Osteocyte (in vitro differentiated cells): ENCODE results near the gene ENAM. TPM values are rescaled to one million over a fixed set of nuclear protein-coding genes. Genes with fewer than 3 reads are reported as not detected.
A peak's percentile ranks its signal among the peaks of the same experiment; 100 is the strongest.
"Not testable (repeated sequence)": the region's sequence is repeated elsewhere in the genome, so short reads cannot be mapped to it uniquely, and the experiment has no call there.

Experiments used
- DNase-seq: peaks from one replicate; pipeline ENCODE4 v3.0.0; 2021; ENCODE audit warnings: mixed read lengths; ENCODE audit not compliant: unreplicated experiment; ENCODE audit errors: extremely low spot score
- H3K27ac Mint-ChIP-seq: one replicate; pipeline ENCODE4 v1.8.0; 2021; ENCODE audit warnings: mild to moderate bottlenecking, mixed read lengths; ENCODE audit not compliant: unreplicated experiment
- H3K27me3 Mint-ChIP-seq: one replicate; pipeline ENCODE4 v1.8.0; 2021; ENCODE audit warnings: mixed read lengths; ENCODE audit not compliant: unreplicated experiment
- H3K36me3 Mint-ChIP-seq: one replicate; pipeline ENCODE4 v1.8.0; 2021; ENCODE audit warnings: mixed read lengths; ENCODE audit not compliant: unreplicated experiment
- H3K4me1 Mint-ChIP-seq: one replicate; pipeline ENCODE4 v1.8.0; 2021; ENCODE audit warnings: mixed read lengths; ENCODE audit not compliant: unreplicated experiment
- H3K4me3 Mint-ChIP-seq: one replicate; pipeline ENCODE4 v1.8.0; 2021; ENCODE audit warnings: mild to moderate bottlenecking, moderate library complexity, mixed read lengths; ENCODE audit not compliant: unreplicated experiment
- H3K9me3 Mint-ChIP-seq: one replicate; pipeline ENCODE4 v1.8.0; 2021; ENCODE audit warnings: mixed read lengths; ENCODE audit not compliant: unreplicated experiment
- CTCF ChIP-seq: fragments of 200-600 bp; sonication (generic); IDR thresholded peaks from 2 replicates; pipeline ENCODE4 v1.5.0; 2021; ENCODE audit warnings: antibody characterized with exemption, mild to moderate bottlenecking, moderate library complexity
- total RNA-seq: library from RNA; stranded (reverse); gene quantifications from 2 replicates; pipeline ENCODE4 v1.2.1, GENCODE V29; 2021

Gene ENAM
- total RNA-seq, 1 donor from 2014 or later = not detected

- Mint-ChIP-seq H3K27ac (peak overlapping the region; percentile 98), H3K4me3 (peak overlapping the region; percentile 98), H3K36me3 (peaks cover 7% of the 10 kb centered on the region), H3K4me1 (peaks cover 30% of the 10 kb centered on the region), H3K9me3 (no peaks in the 10 kb centered on the region), H3K27me3 (peaks cover 16% of the 10 kb centered on the region)
- no peak for DNase-seq
- no peak for TF ChIP-seq CTCF
Measured at GRCh38 chr4:70687392-70687791, 58.8 kb downstream of the ENAM start.

- Mint-ChIP-seq H3K36me3 (peaks cover 7% of the 10 kb centered on the region), H3K4me1 (peaks cover 30% of the 10 kb centered on the region), H3K27ac (peak within 1 kb of the TSS; percentile 98), H3K4me3 (peak within 1 kb of the TSS; percentile 98), H3K9me3 (no peaks in the 10 kb centered on the region), H3K27me3 (peaks cover 13% of the 10 kb centered on the region)
- DNase-seq = peak; percentile 99
- TF ChIP-seq CTCF = peak; percentile 99
Measured at GRCh38 chr4:70687821-70688794, 59.6 kb downstream of the ENAM start, which contains the start of gene UTP3. TSS of gene UTP3 (plus strand) at chr4:70688532. CDS start at chr4:70688678, 146 bp downstream.

GRCh38 chr4:70688795-70689231, 60.3 kb downstream of the ENAM start:
- no peak for TF ChIP-seq CTCF
- peak overlapping the region; percentile 98 for H3K4me3 Mint-ChIP-seq
- peaks cover 30% of the 10 kb centered on the region for H3K4me1 Mint-ChIP-seq
- no peak for DNase-seq
- H3K27ac Mint-ChIP-seq = peak overlapping the region; percentile 98
- no peaks in the 10 kb centered on the region for H3K9me3 Mint-ChIP-seq
- H3K27me3 Mint-ChIP-seq = peaks cover 10% of the 10 kb centered on the region
- peaks cover 7% of the 10 kb centered on the region for H3K36me3 Mint-ChIP-seq

GRCh38 chr4:70691661-70692060, 63.1 kb downstream of the ENAM start:
- TF ChIP-seq CTCF = no peak
- Mint-ChIP-seq H3K9me3 (no peaks in the 10 kb centered on the region), H3K27ac (no peak overlapping the region), H3K27me3 (no peaks in the 10 kb centered on the region), H3K4me3 (no peak overlapping the region), H3K36me3 (peaks cover 7% of the 10 kb centered on the region), H3K4me1 (peaks cover 30% of the 10 kb centered on the region)
- DNase-seq = no peak

GRCh38 chr4:70694633-70695032, 66.1 kb downstream of the ENAM start:
- not testable (repeated sequence) for H3K9me3 Mint-ChIP-seq, H3K4me3 Mint-ChIP-seq, H3K27me3 Mint-ChIP-seq, H3K27ac Mint-ChIP-seq, H3K36me3 Mint-ChIP-seq, DNase-seq
- H3K4me1 Mint-ChIP-seq = peaks cover 14% of the 10 kb centered on the region

Other genes starting within 250 kb of the ENAM start
- not detected in 2 replicates for gene SMR3B, start 245.6 kb upstream of the ENAM start, total RNA-seq
- gene OPRPN, start 230.8 kb upstream of the ENAM start, total RNA-seq = not detected in 2 replicates
- gene MUC7, start 156.5 kb upstream of the ENAM start, total RNA-seq = not detected in 2 replicates
- not detected in 2 replicates for gene AMTN, start 110.2 kb upstream of the ENAM start, total RNA-seq
- not detected in 2 replicates for gene AMBN, start 36.5 kb upstream of the ENAM start, total RNA-seq
- not detected in 2 replicates for gene JCHAIN, start 37.8 kb downstream of the ENAM start, total RNA-seq
- 29.4 and 29.9 TPM in 2 replicates for gene UTP3, start 59.8 kb downstream of the ENAM start, total RNA-seq
- 73.5 and 73.8 TPM in 2 replicates for gene RUFY3, start 93.2 kb downstream of the ENAM start, total RNA-seq
- 78.7 and 82.5 TPM in 2 replicates for gene GRSF1, start 211.1 kb downstream of the ENAM start, total RNA-seq